ENCODE results near the gene ANGEL2.

ANGEL2 gene

GRCh38 chr1:213054733-213055591 lies 39.3 kb upstream of the ANGEL2 start:
- no peaks in the 10 kb centered on the region for H3K27me3 Mint-ChIP-seq (ENCODE audit: low read depth)
- H3K9me3 Mint-ChIP-seq: peaks cover 13% of the 10 kb centered on the region
- peaks cover 13% of the 10 kb centered on the region for H3K36me3 Mint-ChIP-seq (ENCODE audit: low read depth)
- H3K4me3 Mint-ChIP-seq: peak overlapping the region; percentile 7 to 22 (median 8)
- no peak overlapping the region for H3K27ac Mint-ChIP-seq
- H3K4me1 Mint-ChIP-seq: peaks cover 33% of the 10 kb centered on the region
- TF ChIP-seq CTCF (IDR thresholded peaks at IDR 0.05; ENCODE audit: unreplicated experiment in 3 of 3): no peak

DNA sequence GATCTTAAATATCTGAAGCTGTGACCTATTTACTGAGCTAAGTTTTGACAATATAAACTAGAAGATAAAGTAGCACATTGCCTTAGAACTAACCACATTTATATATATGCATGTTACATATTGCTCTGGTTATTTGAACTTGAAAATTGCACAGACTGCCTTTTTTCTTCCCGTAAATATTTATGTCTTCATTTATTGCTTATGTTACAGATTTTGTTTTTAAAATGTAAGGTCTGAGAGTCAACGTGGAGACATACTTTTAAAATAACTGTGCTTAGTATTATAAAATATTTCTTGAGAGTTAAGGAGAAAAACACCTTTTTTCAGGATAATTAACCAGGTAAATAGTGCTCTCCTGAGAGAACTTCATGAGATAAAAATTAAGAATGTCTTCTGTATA lies 38.5 kb upstream of the ANGEL2 start:
- Mint-ChIP-seq H3K27ac (no peak overlapping the region), H3K4me3 (no peak overlapping the region), H3K4me1 (peaks cover 33% of the 10 kb centered on the region), H3K9me3 (peaks cover 13% of the 10 kb centered on the region), H3K36me3 (ENCODE audit: low read depth) (peaks cover 13% of the 10 kb centered on the region), H3K27me3 (ENCODE audit: low read depth) (no peaks in the 10 kb centered on the region)
- no peak for TF ChIP-seq CTCF (IDR thresholded peaks at IDR 0.05; ENCODE audit: unreplicated experiment in 3 of 3)

DNA sequence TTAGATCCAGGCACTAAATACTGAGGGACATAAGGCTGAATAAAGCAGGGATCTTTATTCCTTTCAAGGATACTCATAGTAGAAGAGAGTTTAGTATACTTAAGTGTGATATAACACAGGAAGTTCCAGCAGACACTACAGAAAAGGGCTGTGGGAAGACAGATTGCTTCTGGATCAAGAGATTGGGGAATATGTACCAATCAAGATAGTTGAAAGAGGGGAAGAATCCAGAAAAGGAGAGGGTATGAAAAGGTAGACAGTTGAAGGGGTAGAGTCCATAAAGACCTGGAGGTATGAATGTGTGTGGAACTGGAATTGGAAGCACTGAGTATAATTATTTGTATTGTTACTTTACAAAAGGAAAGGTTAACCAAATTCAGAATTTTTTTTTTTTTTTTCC lies 37.8 kb upstream of the ANGEL2 start:
- H3K4me1 Mint-ChIP-seq: peaks cover 33% of the 10 kb centered on the region
- H3K36me3 Mint-ChIP-seq (ENCODE audit: low read depth): peaks cover 16% of the 10 kb centered on the region
- H3K27me3 Mint-ChIP-seq (ENCODE audit: low read depth): peaks cover under 1% of the 10 kb centered on the region
- peak overlapping the region in 1 of 3 experiments; percentile 81 for H3K4me3 Mint-ChIP-seq
- H3K27ac Mint-ChIP-seq: no peak overlapping the region
- TF ChIP-seq CTCF (IDR thresholded peaks at IDR 0.05; ENCODE audit: unreplicated experiment in 3 of 3): no peak
- H3K9me3 Mint-ChIP-seq: peaks cover 19% of the 10 kb centered on the region

- Mint-ChIP-seq H3K27ac (peak overlapping the region; percentile 63 to 92 (median 85)), H3K4me1 (peaks cover 33% of the 10 kb centered on the region), H3K27me3 (ENCODE audit: low read depth) (peaks cover 3% of the 10 kb centered on the region), H3K36me3 (ENCODE audit: low read depth) (peaks cover 12% of the 10 kb centered on the region), H3K9me3 (peaks cover 19% of the 10 kb centered on the region), H3K4me3 (peak overlapping the region; percentile 97 to 98 (median 98))
- no peak for TF ChIP-seq CTCF (IDR thresholded peaks at IDR 0.05; ENCODE audit: unreplicated experiment in 3 of 3)
Measured at GRCh38 chr1:213051881-213052202, 36.2 kb upstream of the ANGEL2 start.

DNA sequence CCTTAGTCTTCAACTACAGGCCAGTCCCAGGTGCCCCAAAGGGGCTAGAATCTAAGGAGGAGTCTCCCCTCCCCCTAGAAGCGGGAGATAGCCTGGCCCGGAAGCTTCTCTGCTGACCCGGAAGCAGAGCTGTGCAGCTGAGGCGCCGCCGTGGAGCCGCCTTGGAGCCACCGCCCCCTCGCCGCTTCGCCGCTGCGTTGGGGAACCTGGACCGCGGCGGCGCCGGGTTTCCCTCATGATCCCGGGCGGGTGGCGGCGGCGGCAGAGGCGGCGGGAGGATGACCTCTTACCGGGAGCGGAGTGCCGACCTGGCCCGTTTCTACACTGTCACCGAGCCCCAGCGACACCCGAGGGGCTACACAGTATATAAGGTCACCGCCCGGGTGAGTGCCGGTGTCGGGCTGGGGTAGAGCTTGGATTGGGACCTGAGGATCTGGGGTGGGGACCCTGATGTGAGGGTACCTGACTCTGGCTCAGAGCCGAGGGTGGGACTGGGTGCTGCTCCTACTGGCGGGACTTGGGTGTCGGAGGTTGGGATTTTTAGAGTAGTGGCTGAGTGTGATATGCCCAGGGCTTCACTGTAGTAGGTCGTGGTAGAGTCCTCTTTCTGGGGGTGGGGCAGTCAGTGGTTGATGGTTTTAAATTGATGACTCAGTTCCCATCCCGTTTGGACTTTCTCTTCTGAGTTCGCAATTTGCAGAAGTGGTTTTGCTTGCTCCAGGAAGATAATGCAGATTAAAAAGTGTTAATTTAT lies 35.6 kb upstream of the ANGEL2 start, which contains the start of gene RPS6KC1:
RPS6KC1 (plus strand) TSS at position 115 of the 754 bp plus-strand sequence; CDS start at position 279, 164 bp downstream.
- Mint-ChIP-seq H3K4me3 (peak within 1 kb of the TSS; percentile 97 to 98 (median 98)), H3K27me3 (ENCODE audit: low read depth) (peaks cover 3% of the 10 kb centered on the region), H3K9me3 (peaks cover 19% of the 10 kb centered on the region), H3K36me3 (ENCODE audit: low read depth) (peaks cover 12% of the 10 kb centered on the region), H3K27ac (peak within 1 kb of the TSS; percentile 86 to 97 (median 92)), H3K4me1 (peaks cover 33% of the 10 kb centered on the region)
- TF ChIP-seq CTCF (IDR thresholded peaks at IDR 0.05; ENCODE audit: unreplicated experiment in 3 of 3): peak in 1 of 3 experiments; percentile 11

Measured in nephron (organoid).